ENCODE data around the gene RUNX1.

GRCh38 chr21:35058058-35058457 lies 9.0 kb upstream of the RUNX1 start:
- TF ChIP-seq, protein P1, sequence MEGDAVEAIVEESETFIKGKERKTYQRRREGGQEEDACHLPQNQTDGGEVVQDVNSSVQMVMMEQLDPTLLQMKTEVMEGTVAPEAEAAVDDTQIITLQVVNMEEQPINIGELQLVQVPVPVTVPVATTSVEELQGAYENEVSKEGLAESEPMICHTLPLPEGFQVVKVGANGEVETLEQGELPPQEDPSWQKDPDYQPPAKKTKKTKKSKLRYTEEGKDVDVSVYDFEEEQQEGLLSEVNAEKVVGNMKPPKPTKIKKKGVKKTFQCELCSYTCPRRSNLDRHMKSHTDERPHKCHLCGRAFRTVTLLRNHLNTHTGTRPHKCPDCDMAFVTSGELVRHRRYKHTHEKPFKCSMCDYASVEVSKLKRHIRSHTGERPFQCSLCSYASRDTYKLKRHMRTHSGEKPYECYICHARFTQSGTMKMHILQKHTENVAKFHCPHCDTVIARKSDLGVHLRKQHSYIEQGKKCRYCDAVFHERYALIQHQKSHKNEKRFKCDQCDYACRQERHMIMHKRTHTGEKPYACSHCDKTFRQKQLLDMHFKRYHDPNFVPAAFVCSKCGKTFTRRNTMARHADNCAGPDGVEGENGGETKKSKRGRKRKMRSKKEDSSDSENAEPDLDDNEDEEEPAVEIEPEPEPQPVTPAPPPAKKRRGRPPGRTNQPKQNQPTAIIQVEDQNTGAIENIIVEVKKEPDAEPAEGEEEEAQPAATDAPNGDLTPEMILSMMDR (IDR thresholded peaks at IDR 0.05), result no peak
- TF ChIP-seq POLR2A (IDR thresholded peaks at IDR 0.05), result no peak

Measured in right lobe of liver (tissue), 4 donors.